ENCODE measurements around the gene C3orf20. TPM values are rescaled to one million over a fixed set of nuclear protein-coding genes. Genes with fewer than 3 reads are reported as not detected.
A peak's percentile ranks its signal among the peaks of the same experiment; 100 is the strongest.

Gene C3orf20
- total and polyA plus RNA-seq, 9 of the 15 experiments (the other 6 are each of a cell fraction or from before 2014, with no cell fraction given): 0.04 TPM; not detected in 8

GRCh38 chr3:14646589-14647413, 28.1 kb upstream of the C3orf20 start (continued):
- TF ChIP-seq FOXK2 (conservative IDR thresholded peaks at IDR 0.05 in 1 of 2, IDR thresholded peaks at IDR 0.05 in 1 of 2; ENCODE audit: low read depth in 2 of 2) (no peak), HMG20B (CRISPR knock-in tag; IDR thresholded peaks at IDR 0.05) (no peak), YY1 (IDR thresholded peaks at IDR 0.05; ENCODE audit: borderline replicate concordance in 1 of 3, control insufficient read depth in 1 of 3, extremely low read depth in 1 of 3, insufficient read depth in 3 of 3, insufficient read length in 1 of 3, insufficient replicate concordance in 2 of 3, low read depth in 1 of 3, low read length in 2 of 3) (peak in 1 of 3 experiments; percentile 41), RNF2 (IDR thresholded peaks at IDR 0.05) (peak; percentile 95), GTF2F1 (IDR thresholded peaks at IDR 0.05; ENCODE audit: low read depth, low read length) (no peak), CREM (IDR thresholded peaks at IDR 0.05; ENCODE audit: low read depth) (peak; percentile 81), SRSF9 (IDR thresholded peaks at IDR 0.05; ENCODE audit: borderline replicate concordance, low read depth, low read length) (no peak), E2F1 (CRISPR knock-in tag; IDR thresholded peaks at IDR 0.05) (no peak), ZNF224 (CRISPR knock-in tag; IDR thresholded peaks at IDR 0.05) (no peak), JUND (IDR thresholded peaks at IDR 0.05; ENCODE audit: borderline replicate concordance, low read depth, low read length) (peak; percentile 84), JUND (tag; IDR thresholded peaks at IDR 0.05; ENCODE audit: borderline replicate concordance, low read depth, low read length) (peak; percentile 86; the same call in 2 of the 3 replicates), FOSL1 (tag; conservative IDR thresholded peaks at IDR 0.05) (no peak), ZNF589 (CRISPR knock-in tag; IDR thresholded peaks at IDR 0.05; ENCODE audit: low read depth) (peak; percentile 89), SIN3B (IDR thresholded peaks at IDR 0.05; ENCODE audit: low read depth) (no peak), CBX2 (IDR thresholded peaks at IDR 0.05; ENCODE audit: insufficient read depth, low read length, poor library complexity, severe bottlenecking) (no peak), ESRRB (CRISPR knock-in tag; IDR thresholded peaks at IDR 0.05; ENCODE audit: borderline replicate concordance) (no peak), IRF2 (CRISPR knock-in tag; IDR thresholded peaks at IDR 0.05) (no peak), SNIP1 (IDR thresholded peaks at IDR 0.05; ENCODE audit: low read depth) (no peak), ZNF584 (CRISPR knock-in tag; IDR thresholded peaks at IDR 0.05; ENCODE audit: low read depth) (no peak; the same call in 1 of the 2 replicates), E2F4 (CRISPR knock-in tag; IDR thresholded peaks at IDR 0.05; ENCODE audit: low read depth) (no peak), ZFP30 (CRISPR knock-in tag; IDR thresholded peaks at IDR 0.05; ENCODE audit: borderline replicate concordance) (no peak), ZNF586 (CRISPR knock-in tag; conservative IDR thresholded peaks at IDR 0.05) (no peak), SNRNP70 (optimal IDR thresholded peaks at IDR 0.05; ENCODE audit: low read depth, low read length) (no peak)
- TF ChIP-seq, protein P1, sequence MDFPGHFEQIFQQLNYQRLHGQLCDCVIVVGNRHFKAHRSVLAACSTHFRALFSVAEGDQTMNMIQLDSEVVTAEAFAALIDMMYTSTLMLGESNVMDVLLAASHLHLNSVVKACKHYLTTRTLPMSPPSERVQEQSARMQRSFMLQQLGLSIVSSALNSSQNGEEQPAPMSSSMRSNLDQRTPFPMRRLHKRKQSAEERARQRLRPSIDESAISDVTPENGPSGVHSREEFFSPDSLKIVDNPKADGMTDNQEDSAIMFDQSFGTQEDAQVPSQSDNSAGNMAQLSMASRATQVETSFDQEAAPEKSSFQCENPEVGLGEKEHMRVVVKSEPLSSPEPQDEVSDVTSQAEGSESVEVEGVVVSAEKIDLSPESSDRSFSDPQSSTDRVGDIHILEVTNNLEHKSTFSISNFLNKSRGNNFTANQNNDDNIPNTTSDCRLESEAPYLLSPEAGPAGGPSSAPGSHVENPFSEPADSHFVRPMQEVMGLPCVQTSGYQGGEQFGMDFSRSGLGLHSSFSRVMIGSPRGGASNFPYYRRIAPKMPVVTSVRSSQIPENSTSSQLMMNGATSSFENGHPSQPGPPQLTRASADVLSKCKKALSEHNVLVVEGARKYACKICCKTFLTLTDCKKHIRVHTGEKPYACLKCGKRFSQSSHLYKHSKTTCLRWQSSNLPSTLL (IDR thresholded peaks at IDR 0.05): no peak
